Uterus (tissue), 4 donors: ENCODE results near the gene KCNN3. TPM values are rescaled to one million over a fixed set of nuclear protein-coding genes. Genes with fewer than 3 reads are reported as not detected.

ENCODE experiments used
- DNase-seq, 2 donors: peaks; one replicate each; pipeline ENCODE4 v3.0.0-alpha.2; 2019 to 2020
- H3K27ac ChIP-seq, 2 donors: fragments of 200-600 bp; sonication (generic); 1 replicate in 1 of 2; 2 replicates in 1 of 2; pipeline ENCODE4 v1.5.1; 2016 to 2018
- H3K27me3 ChIP-seq, 2 donors: fragments of 200-600 bp; sonication (generic); one replicate each; pipeline ENCODE4 v1.5.1; 2018 to 2019; ENCODE audit warnings: control low read depth in 1 of 2
- H3K36me3 ChIP-seq, 2 donors: fragments of 200-600 bp; sonication (generic); one replicate each; pipeline ENCODE4 v1.5.1; 2019; ENCODE audit warnings: control low read depth in 1 of 2
- H3K4me1 ChIP-seq, 2 donors: fragments of 200-600 bp; sonication (generic); one replicate each; pipeline ENCODE4 v1.5.1; 2018 to 2019; ENCODE audit warnings: control low read depth in 1 of 2
- H3K4me3 ChIP-seq, 2 donors: fragments of 200-600 bp; sonication (generic); 1 replicate in 1 of 2; 2 replicates in 1 of 2; pipeline ENCODE4 v1.5.1; 2018 to 2019; ENCODE audit warnings: mild to moderate bottlenecking in 1 of 2
- H3K9me3 ChIP-seq, 2 donors: fragments of 200-600 bp; sonication (generic); one replicate each; pipeline ENCODE4 v1.5.1; 2019; ENCODE audit warnings: control low read depth in 1 of 2
- POLR2A ChIP-seq, 2 donors: fragments of 450-650 bp; IDR thresholded peaks; one replicate each; pipeline ENCODE4 v1.6.1; 2016; ENCODE audit warnings: antibody characterized with exemption in 2 of 2, mild to moderate bottlenecking in 1 of 2, moderate library complexity in 1 of 2
- intact Hi-C: fragments of 100-400 bp; cut with DNase I; formaldehyde crosslinking; loops from one replicate; pipeline ENCODE4 v1.15.1; 2023; ENCODE audit warnings: low total_unique reads
- total RNA-seq, 4 donors: library from RNA; depleted of rRNA in 3 of 4; stranded (reverse); fragments of >200 nt in 3 of 4; gene quantifications; one replicate each; pipeline versions ENCODE4 v1.1.0 to v1.2.4, GENCODE V29; 2014 to 2023
- TF ChIP-seq, protein P1 (sequence below), 4 experiments: fragments of 200-600 bp in 2 of 4; fragments of 450-650 bp in 2 of 4; sonication (generic) in 2 of 4; IDR thresholded peaks; one replicate each; pipeline ENCODE4 v1.5.1; 2016 to 2019; ENCODE audit warnings: antibody characterized with exemption in 4 of 4, mild to moderate bottlenecking in 2 of 4, moderate library complexity in 1 of 4
- donor health status: DM: yes; HTN: yes; CAD: no.

The KCNN3 gene
- total RNA-seq, 4 donors from 2014 or later = 7.1 to 35.5 (median 12.1) TPM

- Histone ChIP-seq H3K4me3 (no peak overlapping the region), H3K4me1 (no peaks in the 10 kb centered on the region), H3K27me3 (no peaks in the 10 kb centered on the region), H3K27ac (no peak overlapping the region), H3K9me3 (no peaks in the 10 kb centered on the region), H3K36me3 (no peaks in the 10 kb centered on the region)
- DNase-seq = no peak
- TF ChIP-seq, protein P1, sequence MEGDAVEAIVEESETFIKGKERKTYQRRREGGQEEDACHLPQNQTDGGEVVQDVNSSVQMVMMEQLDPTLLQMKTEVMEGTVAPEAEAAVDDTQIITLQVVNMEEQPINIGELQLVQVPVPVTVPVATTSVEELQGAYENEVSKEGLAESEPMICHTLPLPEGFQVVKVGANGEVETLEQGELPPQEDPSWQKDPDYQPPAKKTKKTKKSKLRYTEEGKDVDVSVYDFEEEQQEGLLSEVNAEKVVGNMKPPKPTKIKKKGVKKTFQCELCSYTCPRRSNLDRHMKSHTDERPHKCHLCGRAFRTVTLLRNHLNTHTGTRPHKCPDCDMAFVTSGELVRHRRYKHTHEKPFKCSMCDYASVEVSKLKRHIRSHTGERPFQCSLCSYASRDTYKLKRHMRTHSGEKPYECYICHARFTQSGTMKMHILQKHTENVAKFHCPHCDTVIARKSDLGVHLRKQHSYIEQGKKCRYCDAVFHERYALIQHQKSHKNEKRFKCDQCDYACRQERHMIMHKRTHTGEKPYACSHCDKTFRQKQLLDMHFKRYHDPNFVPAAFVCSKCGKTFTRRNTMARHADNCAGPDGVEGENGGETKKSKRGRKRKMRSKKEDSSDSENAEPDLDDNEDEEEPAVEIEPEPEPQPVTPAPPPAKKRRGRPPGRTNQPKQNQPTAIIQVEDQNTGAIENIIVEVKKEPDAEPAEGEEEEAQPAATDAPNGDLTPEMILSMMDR (IDR thresholded peaks at IDR 0.05) = no peak
- no peak for TF ChIP-seq POLR2A (IDR thresholded peaks at IDR 0.05)
- intact Hi-C loops = no loop called here
Measured at GRCh38 chr1:154799188-154799587, 70.9 kb downstream of the KCNN3 start.

GRCh38 chr1:154798645-154799044, 71.4 kb downstream of the KCNN3 start:
- Histone ChIP-seq H3K27ac (no peak overlapping the region), H3K4me3 (no peak overlapping the region), H3K27me3 (no peaks in the 10 kb centered on the region), H3K4me1 (no peaks in the 10 kb centered on the region), H3K36me3 (no peaks in the 10 kb centered on the region), H3K9me3 (no peaks in the 10 kb centered on the region)
- intact Hi-C loops = no loop called here
- no peak for DNase-seq
- TF ChIP-seq, protein P1 (IDR thresholded peaks at IDR 0.05) = no peak
- TF ChIP-seq POLR2A (IDR thresholded peaks at IDR 0.05) = no peak

DNA sequence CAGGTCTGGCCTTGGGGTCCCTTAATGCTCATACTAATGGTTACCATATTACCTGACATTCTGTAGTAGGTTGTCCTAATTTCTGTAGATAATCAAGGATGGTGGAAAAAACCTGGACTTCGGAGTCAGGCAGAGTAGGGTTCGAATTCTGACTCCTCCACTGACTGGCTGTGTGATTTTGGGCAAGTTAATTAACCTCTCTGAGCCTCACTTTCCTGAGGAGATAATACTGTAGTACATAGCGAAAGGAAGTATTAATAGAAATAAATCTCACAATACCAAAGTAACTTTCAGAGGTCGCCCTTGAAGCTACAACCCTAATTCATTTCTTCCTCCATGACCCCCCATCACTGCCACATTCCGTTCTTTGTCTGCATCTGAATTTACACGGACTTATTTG, 72.9 kb downstream of the KCNN3 start:
- no peak for TF ChIP-seq POLR2A (IDR thresholded peaks at IDR 0.05)
- TF ChIP-seq, protein P1 (IDR thresholded peaks at IDR 0.05) = no peak
- Histone ChIP-seq H3K9me3 (no peaks in the 10 kb centered on the region), H3K36me3 (no peaks in the 10 kb centered on the region), H3K27ac (no peak overlapping the region), H3K4me1 (peaks cover 0 to 2% of the 10 kb centered on the region in 2 donors), H3K4me3 (no peak overlapping the region), H3K27me3 (no peaks in the 10 kb centered on the region)
- DNase-seq = no peak
- intact Hi-C loops = no loop called here

DNA sequence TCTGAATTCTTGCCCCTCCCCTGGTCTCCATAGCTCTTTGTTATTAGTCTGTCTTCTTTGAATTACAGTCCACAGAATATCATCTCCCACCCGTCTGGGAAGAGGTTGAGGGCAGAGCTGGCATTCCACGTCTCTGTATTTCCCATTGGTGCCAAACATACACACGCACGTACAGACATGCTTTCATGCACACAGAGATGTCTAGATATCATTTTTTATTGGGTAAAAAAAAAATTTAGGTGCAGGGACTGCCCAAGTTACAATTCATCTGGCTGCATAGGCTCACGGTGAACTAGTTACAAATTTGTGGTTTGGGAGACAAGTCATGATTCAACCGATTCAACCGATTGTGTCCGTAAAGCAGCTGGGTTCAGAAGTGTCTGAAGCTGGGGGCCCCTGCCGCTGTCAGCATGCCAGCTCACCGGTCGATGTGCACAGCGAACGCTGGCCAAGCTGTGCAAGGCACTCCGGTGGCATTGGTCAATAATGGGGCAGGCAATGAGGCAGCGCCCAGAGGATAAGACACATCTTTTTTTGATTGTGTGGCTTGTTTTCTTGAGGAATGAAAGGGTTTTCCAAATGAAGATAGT, 73.7 kb downstream of the KCNN3 start:
- DNase-seq = no peak
- Histone ChIP-seq H3K27ac (peak overlapping the region in 1 of 2 donors; percentile 16), H3K4me3 (no peak overlapping the region), H3K9me3 (no peaks in the 10 kb centered on the region), H3K27me3 (no peaks in the 10 kb centered on the region), H3K4me1 (peaks cover 3 to 4% of the 10 kb centered on the region in 2 donors), H3K36me3 (no peaks in the 10 kb centered on the region)
- intact Hi-C loops = no loop called here
- TF ChIP-seq POLR2A (IDR thresholded peaks at IDR 0.05) = no peak
- TF ChIP-seq, protein P1 (IDR thresholded peaks at IDR 0.05) = no peak

DNA sequence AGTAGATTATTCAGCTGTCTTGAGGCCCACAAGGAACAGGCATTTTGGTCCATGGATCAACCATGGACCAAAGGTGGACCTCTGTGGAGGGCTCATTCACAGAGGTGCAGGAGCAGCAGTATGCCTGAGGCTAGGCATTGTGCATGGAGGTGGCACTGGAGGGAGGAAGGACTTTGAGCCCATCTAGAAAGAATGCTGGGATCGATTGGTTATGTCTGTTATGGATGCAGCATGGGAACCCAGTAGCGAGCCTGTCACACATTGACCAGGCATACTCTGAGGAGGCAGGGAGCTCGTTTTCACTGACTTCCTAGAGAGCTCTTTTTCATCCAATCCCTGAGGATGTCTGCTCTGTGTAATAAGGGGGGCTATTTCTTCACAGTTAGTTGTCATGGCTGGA, 75.5 kb downstream of the KCNN3 start:
- Histone ChIP-seq H3K27me3 (no peaks in the 10 kb centered on the region), H3K9me3 (no peaks in the 10 kb centered on the region), H3K4me1 (peaks cover 3 to 8% of the 10 kb centered on the region in 2 donors), H3K27ac (no peak overlapping the region), H3K36me3 (no peaks in the 10 kb centered on the region), H3K4me3 (no peak overlapping the region)
- no peak for DNase-seq
- intact Hi-C loops = no loop called here
- TF ChIP-seq, protein P1 (IDR thresholded peaks at IDR 0.05) = no peak
- no peak for TF ChIP-seq POLR2A (IDR thresholded peaks at IDR 0.05)
